A673 (cell line): ENCODE measurements around the gene MYO7B.

Experiments used
- CTCF ChIP-seq: fragments of 300-800, 200-600 bp; sonication (generic); conservative IDR thresholded peaks from 2 replicates; pipeline ENCODE4 v1.5.1; 2017; ENCODE audit warnings: low read depth, mild to moderate bottlenecking, antibody characterized with exemption, low read length, moderate library complexity, mixed read lengths
- EZH2 ChIP-seq: fragments of 200-600 bp; sonication (generic); IDR thresholded peaks from 2 replicates; pipeline ENCODE4 v1.6.1; 2017; ENCODE audit warnings: borderline replicate concordance, low read depth, mild to moderate bottlenecking, mixed read lengths, antibody characterized with exemption, low read length; ENCODE audit not compliant: poor library complexity, severe bottlenecking

DNA sequence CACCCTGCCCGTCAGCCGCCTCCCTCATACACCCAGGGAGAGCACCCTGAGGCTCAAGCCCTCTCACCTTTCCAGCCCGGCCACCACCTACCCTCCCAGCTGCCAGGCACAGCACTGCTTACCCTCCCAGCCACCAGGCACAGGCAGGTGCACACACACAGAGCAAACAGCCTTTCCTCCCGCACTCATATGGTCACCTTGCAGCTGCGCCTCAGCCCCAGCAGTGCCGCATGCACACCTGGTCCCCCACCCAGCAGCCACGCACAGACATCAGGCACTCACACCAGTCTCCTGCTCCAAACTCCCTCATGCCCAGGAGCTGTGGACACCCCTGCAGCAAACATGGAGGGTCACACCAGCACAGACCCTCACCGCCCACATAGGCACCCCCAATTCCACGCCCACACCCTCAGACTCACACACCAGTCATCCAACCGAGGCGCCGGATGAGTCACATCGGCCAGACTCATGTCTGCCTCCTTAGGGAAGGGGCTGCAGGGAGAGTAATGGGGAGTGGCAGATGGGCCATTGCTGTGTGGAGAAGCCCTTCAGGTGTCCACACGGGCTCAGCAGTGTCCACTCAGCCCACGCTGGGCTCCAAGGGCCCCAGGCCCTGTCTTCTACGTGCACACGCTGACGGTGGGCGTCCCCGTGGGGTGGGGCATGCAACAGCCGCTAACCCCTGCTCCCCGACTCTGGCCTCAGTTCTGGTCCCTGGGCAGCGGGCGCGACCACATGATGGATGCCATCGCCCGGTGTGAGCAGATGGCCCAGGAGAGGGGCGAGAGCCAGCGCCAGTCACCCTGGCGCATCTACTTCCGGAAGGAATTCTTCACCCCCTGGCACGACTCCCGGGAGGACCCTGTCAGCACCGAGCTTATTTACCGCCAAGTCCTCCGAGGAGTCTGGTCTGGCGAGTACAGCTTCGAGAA is 88.2 kb downstream of the MYO7B start:
- TF ChIP-seq CTCF (no peak), EZH2 (no peak)
